Chondrocyte (in vitro differentiated cells): ENCODE results near the gene PRKAR2B. TPM values are rescaled to one million over a fixed set of nuclear protein-coding genes. Genes with fewer than 3 reads are reported as not detected.

Source experiments
- DNase-seq: peaks from one replicate; pipeline ENCODE4 v3.0.0; 2021; ENCODE audit warnings: mixed read lengths, low spot score
- H3K27ac Mint-ChIP-seq: one replicate; pipeline ENCODE4 v1.8.0; 2021; ENCODE audit warnings: mild to moderate bottlenecking, moderate library complexity, mixed read lengths; ENCODE audit not compliant: unreplicated experiment
- H3K27me3 Mint-ChIP-seq: 2 replicates; pipeline ENCODE4 v1.8.0; 2021; ENCODE audit warnings: low read depth, mixed read lengths
- H3K36me3 Mint-ChIP-seq: 2 replicates; pipeline ENCODE4 v1.8.0; 2021; ENCODE audit warnings: low read depth, mixed read lengths
- H3K4me1 Mint-ChIP-seq: 2 replicates; pipeline ENCODE4 v1.8.0; 2021; ENCODE audit warnings: low read depth, mild to moderate bottlenecking, mixed read lengths
- H3K4me3 Mint-ChIP-seq: one replicate; pipeline ENCODE4 v1.8.0; 2021; ENCODE audit warnings: mild to moderate bottlenecking, moderate library complexity, mixed read lengths; ENCODE audit not compliant: unreplicated experiment
- H3K9me3 Mint-ChIP-seq: 2 replicates; pipeline ENCODE4 v1.8.0; 2021; ENCODE audit warnings: low read depth, mixed read lengths
- total RNA-seq: library from RNA; stranded (reverse); gene quantifications from 3 replicates; pipeline ENCODE4 v1.2.1, GENCODE V29; 2021
- TF ChIP-seq, protein P1 (sequence below): fragments of 200-600 bp; sonication (generic); IDR thresholded peaks from 2 replicates; pipeline ENCODE4 v1.5.0; 2021; ENCODE audit warnings: antibody characterized with exemption, mild to moderate bottlenecking, moderate library complexity

The PRKAR2B gene
- total RNA-seq, 1 donor from 2014 or later: 0.87 TPM

DNA sequence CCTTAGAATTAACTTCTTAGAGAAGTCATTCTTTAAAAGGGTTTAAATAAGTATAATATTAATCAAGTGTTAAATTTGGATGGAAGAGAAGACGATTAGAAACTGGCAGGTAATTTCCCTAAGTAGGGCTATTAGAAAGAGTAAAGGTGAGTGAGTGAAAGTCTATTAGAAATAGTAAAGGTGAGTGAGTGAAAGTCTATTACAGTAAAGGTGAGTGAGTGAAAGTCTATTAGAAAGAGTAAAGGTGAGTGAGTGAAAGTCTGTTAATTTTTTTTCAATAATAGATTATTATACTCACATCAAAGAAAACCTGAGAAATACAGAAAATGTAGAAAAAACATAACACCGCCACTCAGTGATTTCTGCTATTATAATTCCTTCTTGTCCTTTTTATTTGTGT lies 113.5 kb downstream of the PRKAR2B start:
- Mint-ChIP-seq H3K9me3 (no peaks in the 10 kb centered on the region), H3K36me3 (no peaks in the 10 kb centered on the region), H3K4me3 (no peak overlapping the region), H3K27ac (no peak overlapping the region), H3K27me3 (no peaks in the 10 kb centered on the region), H3K4me1 (peaks cover 2% of the 10 kb centered on the region)
- TF ChIP-seq, protein P1, sequence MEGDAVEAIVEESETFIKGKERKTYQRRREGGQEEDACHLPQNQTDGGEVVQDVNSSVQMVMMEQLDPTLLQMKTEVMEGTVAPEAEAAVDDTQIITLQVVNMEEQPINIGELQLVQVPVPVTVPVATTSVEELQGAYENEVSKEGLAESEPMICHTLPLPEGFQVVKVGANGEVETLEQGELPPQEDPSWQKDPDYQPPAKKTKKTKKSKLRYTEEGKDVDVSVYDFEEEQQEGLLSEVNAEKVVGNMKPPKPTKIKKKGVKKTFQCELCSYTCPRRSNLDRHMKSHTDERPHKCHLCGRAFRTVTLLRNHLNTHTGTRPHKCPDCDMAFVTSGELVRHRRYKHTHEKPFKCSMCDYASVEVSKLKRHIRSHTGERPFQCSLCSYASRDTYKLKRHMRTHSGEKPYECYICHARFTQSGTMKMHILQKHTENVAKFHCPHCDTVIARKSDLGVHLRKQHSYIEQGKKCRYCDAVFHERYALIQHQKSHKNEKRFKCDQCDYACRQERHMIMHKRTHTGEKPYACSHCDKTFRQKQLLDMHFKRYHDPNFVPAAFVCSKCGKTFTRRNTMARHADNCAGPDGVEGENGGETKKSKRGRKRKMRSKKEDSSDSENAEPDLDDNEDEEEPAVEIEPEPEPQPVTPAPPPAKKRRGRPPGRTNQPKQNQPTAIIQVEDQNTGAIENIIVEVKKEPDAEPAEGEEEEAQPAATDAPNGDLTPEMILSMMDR: no peak
- DNase-seq: no peak

DNA sequence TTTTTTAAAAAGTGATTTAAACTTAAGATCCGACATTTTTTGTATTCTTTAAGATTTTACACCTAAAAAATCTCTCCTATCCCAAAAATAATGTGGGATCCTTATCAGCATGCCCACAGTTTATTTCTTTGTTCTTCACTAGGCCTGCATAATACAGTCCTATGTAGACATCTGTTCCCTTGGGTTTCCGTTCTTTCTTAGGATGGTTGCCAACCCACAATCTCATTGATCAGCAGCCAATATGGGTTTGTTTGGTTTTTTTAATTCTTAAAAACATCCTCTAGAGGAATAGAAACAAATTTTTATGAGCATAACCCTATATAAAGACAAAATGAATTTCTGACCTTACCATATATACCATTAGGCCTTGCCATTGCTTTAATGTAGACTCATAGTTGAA lies 115.9 kb downstream of the PRKAR2B start:
- Mint-ChIP-seq H3K9me3 (no peaks in the 10 kb centered on the region), H3K4me3 (no peak overlapping the region), H3K4me1 (peaks cover 2% of the 10 kb centered on the region), H3K27me3 (no peaks in the 10 kb centered on the region), H3K27ac (no peak overlapping the region), H3K36me3 (no peaks in the 10 kb centered on the region)
- no peak for DNase-seq
- TF ChIP-seq, protein P1: no peak

DNA sequence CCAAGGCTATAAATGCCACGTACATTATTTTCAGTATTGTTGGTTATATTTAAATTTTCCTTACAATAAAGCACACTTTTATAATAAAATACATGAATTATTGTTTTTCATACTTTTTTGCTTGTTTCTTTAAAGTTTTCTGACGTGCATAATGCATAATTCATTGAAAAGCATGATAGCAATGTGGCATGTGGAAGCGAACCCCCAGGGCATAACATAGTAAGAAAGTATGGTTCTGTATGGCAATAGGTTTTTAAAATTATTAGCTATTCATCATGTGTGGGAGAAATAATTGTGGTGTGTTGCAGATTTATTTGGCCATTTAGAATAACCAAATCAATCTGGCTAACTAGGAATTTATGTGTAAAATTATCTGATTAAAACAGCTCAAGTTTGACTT lies 116.9 kb downstream of the PRKAR2B start:
- TF ChIP-seq, protein P1: no peak
- H3K27ac Mint-ChIP-seq: no peak overlapping the region

DNA sequence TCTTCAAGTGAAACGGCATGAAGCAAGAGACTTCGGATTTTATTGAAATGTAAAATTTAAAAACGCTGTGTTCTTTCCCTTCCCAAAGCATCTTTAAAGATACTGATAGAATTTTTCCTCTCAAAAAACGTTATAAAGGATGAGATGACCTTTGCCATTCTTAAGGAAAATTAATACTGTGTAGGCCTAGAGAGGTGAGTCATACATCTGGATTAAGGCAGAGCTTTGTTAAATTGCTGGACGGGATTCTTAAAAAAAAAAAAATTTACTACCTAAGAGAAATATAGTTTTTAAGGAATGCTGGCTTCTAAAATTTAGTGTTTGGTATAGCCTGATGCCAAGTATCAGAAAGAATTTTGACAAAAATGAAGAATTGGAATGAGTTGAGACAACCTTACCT lies 118.0 kb downstream of the PRKAR2B start:
- TF ChIP-seq, protein P1: no peak
- no peak overlapping the region for H3K27ac Mint-ChIP-seq
- H3K36me3 Mint-ChIP-seq: no peaks in the 10 kb centered on the region
- H3K9me3 Mint-ChIP-seq: no peaks in the 10 kb centered on the region
- H3K4me1 Mint-ChIP-seq: peaks cover 11% of the 10 kb centered on the region
- no peak for DNase-seq
- H3K27me3 Mint-ChIP-seq: no peaks in the 10 kb centered on the region
- H3K4me3 Mint-ChIP-seq: no peak overlapping the region

More for the DNA sequence above, 116.9 kb downstream of the PRKAR2B start:
- H3K4me3 Mint-ChIP-seq: no peak overlapping the region
- peaks cover 4% of the 10 kb centered on the region for H3K4me1 Mint-ChIP-seq
- H3K36me3 Mint-ChIP-seq: no peaks in the 10 kb centered on the region
- no peaks in the 10 kb centered on the region for H3K9me3 Mint-ChIP-seq
- no peaks in the 10 kb centered on the region for H3K27me3 Mint-ChIP-seq
- no peak for DNase-seq

DNA sequence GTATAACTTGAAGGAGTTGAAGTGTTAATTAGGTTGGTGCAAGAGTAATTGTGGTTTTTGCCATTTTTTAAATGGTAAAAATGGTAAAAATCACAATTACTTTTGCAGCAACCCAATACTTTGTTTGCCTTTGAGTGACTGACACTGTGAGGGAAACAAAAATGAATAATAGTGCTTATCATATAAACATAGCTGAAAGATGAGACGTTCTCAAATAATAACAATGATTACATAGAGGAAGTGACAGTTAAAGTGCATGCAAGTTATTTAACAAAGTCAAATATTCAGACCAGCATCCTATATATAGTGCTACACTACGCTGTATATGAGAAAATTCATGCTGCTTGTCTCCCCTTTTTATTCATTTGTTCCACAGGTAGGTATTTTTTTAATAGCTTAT lies 119.6 kb downstream of the PRKAR2B start:
- no peak for DNase-seq
- H3K27me3 Mint-ChIP-seq: no peaks in the 10 kb centered on the region
- no peaks in the 10 kb centered on the region for H3K9me3 Mint-ChIP-seq
- peaks cover 2% of the 10 kb centered on the region for H3K36me3 Mint-ChIP-seq
- TF ChIP-seq, protein P1: no peak
- H3K4me3 Mint-ChIP-seq: no peak overlapping the region
- H3K4me1 Mint-ChIP-seq: peaks cover 12% of the 10 kb centered on the region
- H3K27ac Mint-ChIP-seq: no peak overlapping the region
